K562 (cell line): ENCODE measurements around the gene FUCA1. TPM values are rescaled to one million over a fixed set of nuclear protein-coding genes. Genes with fewer than 3 reads are reported as not detected.

ENCODE experiments used
- ARID2 ChIP-seq: fragments of 450-650 bp; IDR thresholded peaks from 2 replicates; pipeline ENCODE4 v1.6.1; 2017; ENCODE audit warnings: antibody characterized with exemption, mild to moderate bottlenecking
- ELF1 ChIP-seq: fragments of 200-800 bp; sonication (Bioruptor generic); IDR thresholded peaks from 2 replicates; pipeline ENCODE4 v1.6.1; 2016; ENCODE audit warnings: missing genetic modification characterization, missing compliant biosample characterization
- GTF2F1 ChIP-seq: IDR thresholded peaks from 2 replicates; pipeline ENCODE4 v1.6.1; 2011; ENCODE audit warnings: low read depth, low read length, improper control_type of control experiment
- HIVEP1 ChIP-seq: fragments of 250-450 bp; sonication (Bioruptor Pico); IDR thresholded peaks from 2 replicates; pipeline ENCODE4 v1.4.0; 2020; ENCODE audit warnings: mild to moderate bottlenecking
- LARP7 ChIP-seq: fragments of 450-650 bp; IDR thresholded peaks from 2 replicates; pipeline ENCODE4 v1.6.1; 2016
- MITF ChIP-seq: IDR thresholded peaks from 2 replicates; pipeline ENCODE4 v1.6.1; 2014; ENCODE audit warnings: antibody characterized with exemption
- NFYB ChIP-seq: IDR thresholded peaks from 2 replicates; pipeline ENCODE4 v1.6.1; 2011; ENCODE audit warnings: mild to moderate bottlenecking, moderate library complexity; ENCODE audit not compliant: insufficient read length; ENCODE audit errors: extremely low read depth
- NUFIP1 ChIP-seq: fragments of 450-650 bp; IDR thresholded peaks from 2 replicates; pipeline ENCODE4 v1.6.1; 2018; ENCODE audit not compliant: partially characterized antibody
- POLR2AphosphoS2 ChIP-seq: IDR thresholded peaks from 2 replicates; pipeline ENCODE4 v1.6.1; 2012; ENCODE audit warnings: low read length, improper control_type of control experiment
- POLR3A ChIP-seq: IDR thresholded peaks from 2 replicates; pipeline ENCODE4 v1.6.1; 2011; ENCODE audit warnings: borderline replicate concordance, mild to moderate bottlenecking, moderate library complexity; ENCODE audit not compliant: insufficient read length, insufficient read depth; ENCODE audit errors: extremely low read depth
- RFX5 ChIP-seq: IDR thresholded peaks from 2 replicates; pipeline ENCODE4 v1.6.1; 2011; ENCODE audit warnings: low read depth, mild to moderate bottlenecking, improper control_type of control experiment, low read length
- SMARCA4 ChIP-seq: fragments of 450-650 bp; IDR thresholded peaks from 2 replicates; pipeline ENCODE4 v1.6.1; 2016
- SMARCB1 ChIP-seq: IDR thresholded peaks from 2 replicates; pipeline ENCODE4 v1.6.1; 2011; ENCODE audit warnings: improper control_type of control experiment, low read depth; ENCODE audit not compliant: insufficient read length
- ZBED1 ChIP-seq: IDR thresholded peaks from 2 replicates; pipeline ENCODE4 v1.6.1; 2014
- ZBTB9 ChIP-seq: fragments of 450-650 bp; formaldehyde crosslinking; IDR thresholded peaks from 2 replicates; pipeline ENCODE4 v1.4.0; 2020; ENCODE audit warnings: mild to moderate bottlenecking, moderate library complexity
- ZNF407 ChIP-seq: fragments of 450-650 bp; IDR thresholded peaks from 2 replicates; pipeline ENCODE4 v1.6.1; 2016; ENCODE audit warnings: low read depth
- ZNF668 ChIP-seq: fragments of 250-450 bp; sonication (Bioruptor Pico); IDR thresholded peaks from 2 replicates; pipeline ENCODE4 v1.8.0; 2022; ENCODE audit warnings: mild to moderate bottlenecking, inconsistent platforms
- ZNF778 ChIP-seq: fragments of 450-650 bp; formaldehyde crosslinking; IDR thresholded peaks from 2 replicates; pipeline ENCODE4 v1.4.0; 2020; ENCODE audit warnings: mild to moderate bottlenecking, moderate library complexity
- ZNF780A ChIP-seq: fragments of 250-450 bp; sonication (Bioruptor Pico); IDR thresholded peaks from 2 replicates; pipeline ENCODE4 v1.5.0; 2021; ENCODE audit warnings: mild to moderate bottlenecking
- ZNF830 ChIP-seq: fragments of 250-450 bp; sonication (Bioruptor Pico); IDR thresholded peaks from 2 replicates; pipeline ENCODE4 v1.5.0; 2021; ENCODE audit warnings: mild to moderate bottlenecking
- ZZZ3 ChIP-seq: fragments of 450-650 bp; IDR thresholded peaks from 2 replicates; pipeline ENCODE4 v1.6.1; 2016; ENCODE audit warnings: antibody characterized with exemption, mild to moderate bottlenecking, moderate library complexity
- polyA plus RNA-seq, 8 experiments: library from polyadenylated mRNA; depleted of rRNA in 4 of 8; stranded (reverse) in 5 of 8; unstranded in 3 of 8; fragments of >200 nt; fragmentation: Nextera tagmentation in 2 of 8; fragmentation: Illumina TruSeq in 1 of 8; extraction: Ambion mirVana in 2 of 8; extraction: Trizol in 1 of 8; gene quantifications; 2 replicates each; pipeline versions ENCODE4 v1.2.1 to v1.2.3, GENCODE V29; 2011 to 2014; ENCODE audit warnings: inconsistent platforms in 1 of 8, missing spikeins in 1 of 8
- total RNA-seq, 7 experiments: library from RNA; depleted of rRNA in 6 of 7; stranded (reverse); fragments of >200 nt in 6 of 7; fragmentation: Illumina TruSeq in 2 of 7; extraction: Trizol in 2 of 7; gene quantifications; 2 replicates each; pipeline versions ENCODE4 v1.2.1 to v1.2.3, GENCODE V29; 2011 to 2021; ENCODE audit warnings: low replicate concordance in 1 of 7

The FUCA1 gene
- total and polyA plus RNA-seq, 9 of the 15 experiments (the other 6 are each of a cell fraction or from before 2014, with no cell fraction given), result 7.0 to 20.5 (median 13.5) TPM

- TF ChIP-seq ZNF407, result no peak
- TF ChIP-seq POLR2AphosphoS2, result no peak
- TF ChIP-seq ZBED1, result no peak
- no peak for TF ChIP-seq MITF
- no peak for TF ChIP-seq SMARCB1
- TF ChIP-seq ZNF668, result no peak
- TF ChIP-seq ZNF780A (CRISPR knock-in tag), result no peak
- 0 out of 2 replicates have a peak, but pooled peaks have one; percentile 21 for TF ChIP-seq SMARCA4
- no peak for TF ChIP-seq HIVEP1
- no peak for TF ChIP-seq ZNF830 (CRISPR knock-in tag)
- no peak for TF ChIP-seq NFYB
- no peak for TF ChIP-seq NUFIP1
- no peak for TF ChIP-seq ARID2
- no peak for TF ChIP-seq POLR3A
- TF ChIP-seq ZBTB9 (CRISPR knock-in tag), result no peak; the same call in 1 of the 2 replicates
- no peak; the same call in none of the 2 replicates for TF ChIP-seq ELF1 (tag)
- TF ChIP-seq ZNF778 (CRISPR knock-in tag), result no peak
- no peak for TF ChIP-seq RFX5
- TF ChIP-seq LARP7, result no peak
- no peak for TF ChIP-seq ZZZ3
- no peak for TF ChIP-seq GTF2F1
Measured at GRCh38 chr1:23868557-23869016, 497 bp upstream of the FUCA1 start (continued).
